HG02678 (cell line): Measurements from ENCODE around the gene IGSF23.

Experiments
- ATAC-seq: cut with Tn5 transposase; IDR thresholded peaks from one replicate; pipeline ENCODE4 v1.9.1; 2021; ENCODE audit warnings: mild to moderate bottlenecking, moderate library complexity; ENCODE audit not compliant: unreplicated experiment

IGSF23 gene

GRCh38 chr19:44613295-44614178, at the start of gene IGSF23:
Gene IGSF23 (plus strand): TSS chr19:44613563. CDS start chr19:44613646, 83 bp downstream.
- ATAC-seq: no peak

GRCh38 chr19:44566984-44567383, 46.4 kb upstream of the IGSF23 start:
- ATAC-seq: no peak

- no peak for ATAC-seq
Measured at GRCh38 chr19:44567745-44568144, 45.6 kb upstream of the IGSF23 start.

GRCh38 chr19:44570603-44570983, 42.8 kb upstream of the IGSF23 start:
- ATAC-seq: no peak

GRCh38 chr19:44570984-44571684, 42.2 kb upstream of the IGSF23 start:
- ATAC-seq: no peak

GRCh38 chr19:44571830-44572580, 41.4 kb upstream of the IGSF23 start:
- no peak for ATAC-seq

GRCh38 chr19:44572581-44572900, 40.8 kb upstream of the IGSF23 start:
- no peak for ATAC-seq

- ATAC-seq: no peak
Measured at GRCh38 chr19:44573183-44573582, 40.2 kb upstream of the IGSF23 start.

- no peak for ATAC-seq
Measured at GRCh38 chr19:44573627-44574026, 39.7 kb upstream of the IGSF23 start.

- no peak for ATAC-seq
Measured at GRCh38 chr19:44574186-44574950, 39.0 kb upstream of the IGSF23 start.

- ATAC-seq: no peak
Measured at GRCh38 chr19:44575116-44575700, 38.2 kb upstream of the IGSF23 start.

GRCh38 chr19:44576843-44577565, 36.4 kb upstream of the IGSF23 start:
- no peak for ATAC-seq

- no peak for ATAC-seq
Measured at GRCh38 chr19:44577566-44577874, 35.8 kb upstream of the IGSF23 start.

- no peak for ATAC-seq
Measured at GRCh38 chr19:44579663-44580365, 33.5 kb upstream of the IGSF23 start.

- no peak for ATAC-seq
Measured at GRCh38 chr19:44580366-44580895, 32.9 kb upstream of the IGSF23 start.

- no peak for ATAC-seq
Measured at GRCh38 chr19:44581288-44581687, 32.1 kb upstream of the IGSF23 start.

- ATAC-seq: no peak
Measured at GRCh38 chr19:44582581-44583265, 30.6 kb upstream of the IGSF23 start.

- no peak for ATAC-seq
Measured at GRCh38 chr19:44585371-44586133, 27.8 kb upstream of the IGSF23 start.
